ENCODE data around the gene ADGRD2.

DNA sequence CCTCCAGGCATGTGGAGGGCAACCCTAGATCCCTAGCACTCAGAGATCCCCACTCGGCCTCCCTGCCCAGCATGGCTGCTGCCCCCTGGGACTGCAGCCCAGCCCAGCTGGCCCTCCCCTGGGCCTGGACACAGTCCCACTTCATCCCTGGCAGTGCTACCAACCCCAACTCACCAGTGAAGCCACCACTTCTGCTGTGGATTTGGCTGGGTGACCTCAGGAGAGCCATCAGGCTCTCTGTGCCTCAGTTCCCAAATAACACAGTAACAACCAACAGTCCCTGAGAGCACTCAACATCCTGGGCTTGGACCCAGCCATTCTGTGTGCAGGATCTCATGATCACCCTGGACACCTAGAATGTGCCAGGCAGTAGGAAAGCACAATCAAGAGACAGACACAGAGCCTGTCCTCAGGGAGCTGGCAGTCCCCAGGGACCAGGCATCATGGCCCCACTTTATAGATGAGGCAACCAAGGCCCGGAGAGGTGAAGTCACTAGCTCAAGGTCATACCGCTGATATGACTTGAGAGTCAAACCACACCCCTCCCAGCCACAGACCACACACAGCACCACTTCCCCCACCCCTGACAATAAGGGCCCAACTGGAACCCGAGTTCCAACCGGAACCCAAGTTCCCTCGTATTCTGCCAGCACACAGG lies 30.3 kb upstream of the ADGRD2 start:
- no peak for TF ChIP-seq EP300 (IDR thresholded peaks at IDR 0.05)
- TF ChIP-seq POLR2A (IDR thresholded peaks at IDR 0.05) = no peak

Data from tibial nerve (tissue), 3 donors.